Sigmoid colon (tissue), 7 donors: ENCODE results near the gene LRRC1. TPM values are rescaled to one million over a fixed set of nuclear protein-coding genes. Genes with fewer than 3 reads are reported as not detected.
A peak's percentile ranks its signal among the peaks of the same experiment; 100 is the strongest.

ENCODE experiments used
- DNase-seq: peaks from one replicate; pipeline ENCODE4 v3.0.0-alpha.2; 2019
- H3K27ac ChIP-seq, 4 donors: fragments of 200-600 bp; sonication (generic); one replicate each; pipeline ENCODE4 v1.5.1; 2016 to 2019; ENCODE audit warnings: mild to moderate bottlenecking in 1 of 4
- H3K27me3 ChIP-seq, 3 donors: fragments of 200-600 bp; sonication (generic); one replicate each; pipeline ENCODE4 v1.5.1; 2019; ENCODE audit warnings: mild to moderate bottlenecking in 1 of 3
- H3K36me3 ChIP-seq, 4 donors: fragments of 200-600 bp; sonication (generic); one replicate each; pipeline ENCODE4 v1.5.1; 2016 to 2019
- H3K4me1 ChIP-seq, 4 donors: fragments of 200-600 bp; sonication (generic); one replicate each; pipeline ENCODE4 v1.5.1; 2017 to 2019
- H3K4me3 ChIP-seq, 4 donors: fragments of 200-600 bp; sonication (generic); one replicate each; pipeline ENCODE4 v1.5.1; 2017 to 2019; ENCODE audit warnings: mild to moderate bottlenecking in 2 of 4, moderate library complexity in 1 of 4
- H3K9me3 ChIP-seq, 4 donors: fragments of 200-600 bp in 3 of 4; sonication (generic) in 3 of 4; one replicate each; pipeline versions ENCODE4 v1.5.1 to v1.6.1; 2013 to 2019
- EP300 ChIP-seq, 4 donors: sonication (generic); formaldehyde crosslinking; IDR thresholded peaks; one replicate each; pipeline ENCODE4 v1.6.1; 2017; ENCODE audit warnings: antibody characterized with exemption in 4 of 4
- POLR2A ChIP-seq, 2 donors: fragments of 450-650 bp; IDR thresholded peaks; one replicate each; pipeline ENCODE4 v1.6.1; 2016; ENCODE audit warnings: antibody characterized with exemption in 2 of 2, mild to moderate bottlenecking in 2 of 2, moderate library complexity in 2 of 2
- POLR2AphosphoS5 ChIP-seq, 4 donors: sonication (generic); formaldehyde crosslinking; IDR thresholded peaks; one replicate each; pipeline ENCODE4 v1.6.1; 2017; ENCODE audit warnings: antibody characterized with exemption in 4 of 4
- WGBS, 2 donors: extraction: QIAGEN DNeasy Blood & Tissue Kit; methylation state at CpG; one replicate each; pipeline ENCODE4 v1.1.7; 2013; 5-methylcytosine and 5-hydroxymethylcytosine counted together
- intact Hi-C: fragments of 100-400 bp; cut with DNase I; formaldehyde crosslinking; loops from one replicate; pipeline ENCODE4 v1.15.1; 2023
- polyA plus RNA-seq, 3 donors: library from polyadenylated mRNA; stranded (reverse); fragments of 200-250 nt; gene quantifications; one replicate each; pipeline ENCODE4 v1.2.3, GENCODE V29; 2013
- total RNA-seq, 4 donors: library from RNA; depleted of rRNA; stranded (reverse); fragments of >200 nt; gene quantifications; one replicate each; pipeline ENCODE4 v1.1.0, GENCODE V29; 2016
- TF ChIP-seq, protein P1 (sequence below), 4 experiments: fragments of 450-650 bp in 3 of 4; fragments of 200-600 bp in 1 of 4; IDR thresholded peaks; one replicate each; pipeline ENCODE4 v1.5.1; 2016 to 2019; ENCODE audit warnings: antibody characterized with exemption in 4 of 4, mild to moderate bottlenecking in 3 of 4, moderate library complexity in 2 of 4
- donor health status: healthy with polysubstance abuse.
- donor health status: Bipolar disorder and iron deficiency.
- donor health status: healthy.

The LRRC1 gene
- total and polyA plus RNA-seq, 7 donors: 20.8 to 50.4 (median 29.9) TPM

DNA sequence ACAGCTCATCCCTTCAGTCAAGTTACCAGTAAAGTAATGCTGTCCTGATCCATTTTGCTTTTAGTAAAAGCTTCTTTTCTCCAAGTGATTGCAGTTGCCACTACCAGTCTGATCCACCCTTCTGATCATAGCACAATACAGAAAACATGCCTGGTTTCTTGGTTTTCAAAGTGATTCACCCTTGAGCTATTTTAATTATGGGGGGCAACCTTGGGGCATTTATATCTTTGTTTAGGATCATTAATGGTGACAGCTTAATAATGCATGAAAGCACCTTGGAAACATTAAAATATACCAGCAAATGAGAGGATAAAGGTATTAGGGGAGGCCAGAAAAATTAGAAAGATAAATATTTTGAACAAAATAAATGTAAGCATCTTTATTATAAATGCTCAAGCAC lies 38.4 kb downstream of the LRRC1 start:
- Histone ChIP-seq H3K36me3 (no peaks in the 10 kb centered on the region), H3K27me3 (no peaks in the 10 kb centered on the region), H3K27ac (peak overlapping the region in 2 of 4 donors; percentile 55 to 76), H3K4me1 (peaks cover 0 to 96% (median 62%) of the 10 kb centered on the region in 4 donors), H3K9me3 (no peaks in the 10 kb centered on the region), H3K4me3 (no peak overlapping the region)
- TF ChIP-seq EP300 (IDR thresholded peaks at IDR 0.05) (no peak), POLR2A (IDR thresholded peaks at IDR 0.05) (no peak), POLR2AphosphoS5 (IDR thresholded peaks at IDR 0.05) (no peak)
- TF ChIP-seq, protein P1, sequence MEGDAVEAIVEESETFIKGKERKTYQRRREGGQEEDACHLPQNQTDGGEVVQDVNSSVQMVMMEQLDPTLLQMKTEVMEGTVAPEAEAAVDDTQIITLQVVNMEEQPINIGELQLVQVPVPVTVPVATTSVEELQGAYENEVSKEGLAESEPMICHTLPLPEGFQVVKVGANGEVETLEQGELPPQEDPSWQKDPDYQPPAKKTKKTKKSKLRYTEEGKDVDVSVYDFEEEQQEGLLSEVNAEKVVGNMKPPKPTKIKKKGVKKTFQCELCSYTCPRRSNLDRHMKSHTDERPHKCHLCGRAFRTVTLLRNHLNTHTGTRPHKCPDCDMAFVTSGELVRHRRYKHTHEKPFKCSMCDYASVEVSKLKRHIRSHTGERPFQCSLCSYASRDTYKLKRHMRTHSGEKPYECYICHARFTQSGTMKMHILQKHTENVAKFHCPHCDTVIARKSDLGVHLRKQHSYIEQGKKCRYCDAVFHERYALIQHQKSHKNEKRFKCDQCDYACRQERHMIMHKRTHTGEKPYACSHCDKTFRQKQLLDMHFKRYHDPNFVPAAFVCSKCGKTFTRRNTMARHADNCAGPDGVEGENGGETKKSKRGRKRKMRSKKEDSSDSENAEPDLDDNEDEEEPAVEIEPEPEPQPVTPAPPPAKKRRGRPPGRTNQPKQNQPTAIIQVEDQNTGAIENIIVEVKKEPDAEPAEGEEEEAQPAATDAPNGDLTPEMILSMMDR (IDR thresholded peaks at IDR 0.05): no peak
- DNase-seq: no peak
- intact Hi-C loops: no loop called here

DNA sequence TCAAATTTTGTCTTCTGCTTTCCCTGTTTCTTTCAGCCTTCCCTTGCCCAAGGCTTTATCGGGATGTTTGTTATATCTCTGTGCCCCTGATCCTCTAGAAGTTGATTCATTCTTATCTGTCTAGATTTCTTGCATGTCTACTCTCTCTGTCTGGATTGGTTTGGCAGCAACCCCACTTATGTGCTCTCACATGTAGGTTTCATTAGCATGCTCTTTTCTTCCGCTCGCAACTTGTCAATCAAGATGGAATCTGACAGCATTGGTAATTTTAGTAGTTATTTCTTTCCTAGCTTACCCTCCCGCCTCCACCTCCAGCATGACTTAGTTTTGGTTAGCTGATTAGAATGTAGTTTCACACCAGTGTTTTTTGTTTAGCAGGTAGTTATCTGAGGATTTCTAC lies 39.3 kb downstream of the LRRC1 start:
- Histone ChIP-seq H3K36me3 (no peaks in the 10 kb centered on the region), H3K9me3 (no peaks in the 10 kb centered on the region), H3K4me1 (peaks cover 0 to 96% (median 64%) of the 10 kb centered on the region in 4 donors), H3K4me3 (no peak overlapping the region), H3K27me3 (no peaks in the 10 kb centered on the region), H3K27ac (peak overlapping the region in 3 of 4 donors; percentile 23 to 76 (median 55))
- TF ChIP-seq EP300 (IDR thresholded peaks at IDR 0.05) (no peak), POLR2AphosphoS5 (IDR thresholded peaks at IDR 0.05) (peak in 1 of 4 donors; percentile 1)
- 96 to 97% methylated on average over 4 of the region's 4 CpGs for WGBS, 2 donors
- intact Hi-C loops: no loop called here
- no peak for DNase-seq

DNA sequence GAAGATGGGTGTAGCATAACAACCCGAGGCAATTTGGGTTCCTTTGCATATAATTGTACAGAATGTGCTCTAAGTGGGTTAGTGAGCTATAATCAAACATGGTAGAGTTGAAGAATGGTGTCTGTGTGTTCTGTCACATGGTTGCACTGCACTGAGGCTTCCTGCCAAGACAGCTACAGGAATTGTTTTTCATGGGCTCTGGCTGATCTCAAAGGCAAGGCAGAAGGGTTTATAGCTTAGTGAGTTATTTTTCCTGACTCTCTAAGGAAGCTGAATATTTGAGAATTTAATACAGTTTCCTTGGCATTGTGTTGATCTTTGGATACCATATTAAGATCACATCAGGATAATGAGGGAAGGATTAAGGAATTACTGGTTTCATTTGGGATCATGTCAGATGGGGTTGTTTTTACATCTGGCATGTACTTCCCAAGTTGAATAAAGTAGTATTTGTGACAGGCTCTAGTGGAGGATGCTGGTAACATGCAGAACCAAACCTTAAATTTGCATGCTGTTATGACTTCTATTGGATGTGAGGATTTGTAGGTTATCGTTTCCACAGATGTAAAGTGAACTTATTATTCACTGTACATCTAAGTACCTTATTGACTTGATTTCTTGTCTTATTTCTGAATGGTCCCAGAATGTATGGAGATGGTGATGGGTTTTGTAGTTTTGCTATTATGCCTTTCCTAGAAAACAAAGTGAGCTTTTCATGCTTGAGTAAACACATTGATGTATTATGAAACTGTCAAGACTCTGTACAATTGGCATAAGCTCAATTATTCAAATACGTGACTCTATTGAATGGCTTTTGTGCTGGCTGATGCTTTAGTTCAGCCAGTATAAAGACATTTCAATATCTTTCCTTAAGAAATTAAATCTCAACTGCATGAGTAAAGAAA lies 43.3 kb downstream of the LRRC1 start:
- TF ChIP-seq EP300 (IDR thresholded peaks at IDR 0.05) (peak in 3 of 4 donors; percentile 27 to 61 (median 54)), POLR2A (IDR thresholded peaks at IDR 0.05) (no peak), POLR2AphosphoS5 (IDR thresholded peaks at IDR 0.05) (peak; percentile 76 to 90 (median 86))
- TF ChIP-seq, protein P1 (IDR thresholded peaks at IDR 0.05): peak in 2 of 4 experiments; percentile 14 to 35
- H3K9me3 ChIP-seq: peaks cover 0 to 4% (median 0%) of the 10 kb centered on the region in 4 donors
- DNase-seq: peak; percentile 86
- no peaks in the 10 kb centered on the region for H3K27me3 ChIP-seq
- no peaks in the 10 kb centered on the region for H3K36me3 ChIP-seq
- H3K4me3 ChIP-seq: no peak overlapping the region
- peaks cover 0 to 77% (median 36%) of the 10 kb centered on the region in 4 donors for H3K4me1 ChIP-seq
- 44 to 61% methylated on average over 3 of the region's 3 CpGs for WGBS, 2 donors
- intact Hi-C loops: loop anchor here (5.0 kb wide), 1 partner anchor 41 kb away; the partner anchor contains the start of gene LRRC1
- H3K27ac ChIP-seq: peak overlapping the region in 3 of 4 donors; percentile 61 to 76 (median 74)

DNA sequence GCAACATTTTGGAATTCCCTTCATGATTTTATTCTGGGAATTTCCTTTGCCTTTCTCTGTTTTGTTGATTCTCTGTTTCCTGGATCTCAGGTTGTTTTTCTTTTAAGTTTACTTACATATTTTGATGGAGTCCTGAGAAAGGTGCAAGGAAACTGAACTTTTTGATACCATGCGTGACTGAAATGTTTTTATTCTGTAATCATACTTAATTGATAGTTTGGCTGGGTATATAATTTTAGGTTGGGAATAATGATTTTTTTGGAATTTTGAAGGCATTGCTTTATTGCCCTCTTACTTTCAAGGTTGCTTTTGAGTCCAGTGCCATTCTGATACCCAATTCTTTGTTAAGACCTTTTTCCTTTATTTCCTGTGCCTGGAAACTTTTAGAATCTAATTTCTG lies 45.2 kb downstream of the LRRC1 start:
- Histone ChIP-seq H3K4me3 (no peak overlapping the region), H3K36me3 (no peaks in the 10 kb centered on the region), H3K4me1 (peaks cover 0 to 59% (median 26%) of the 10 kb centered on the region in 4 donors), H3K27me3 (no peaks in the 10 kb centered on the region), H3K9me3 (peaks cover 0 to 4% (median 0%) of the 10 kb centered on the region in 4 donors), H3K27ac (peak overlapping the region in 2 of 4 donors; percentile 26 to 76)
- WGBS, 2 donors: 97 to 100% methylated on average over 1 of the region's 1 CpG
- intact Hi-C loops: no loop called here
- DNase-seq: no peak
- TF ChIP-seq, protein P1 (IDR thresholded peaks at IDR 0.05): no peak
- TF ChIP-seq POLR2A (IDR thresholded peaks at IDR 0.05): no peak
